HCT116 (cell line): ENCODE results near the gene WWOX.

ENCODE experiments used
- POLR2A ChIP-seq: IDR thresholded peaks from 2 replicates; pipeline ENCODE4 v1.7.0; 2011; ENCODE audit warnings: borderline replicate concordance; ENCODE audit not compliant: insufficient read depth, insufficient read length; ENCODE audit errors: extremely low read depth
- POLR2AphosphoS5 ChIP-seq: IDR thresholded peaks from 2 replicates; pipeline ENCODE4 v1.6.1; 2011; ENCODE audit warnings: mild to moderate bottlenecking, low read depth, low read length, moderate library complexity

- TF ChIP-seq POLR2AphosphoS5 (no peak), POLR2A (no peak)
Observed at GRCh38 chr16:78321620-78322360, 222.3 kb downstream of the WWOX start.
